Stimulated activated CD4-positive, alpha-beta T cell treated with anti-CD3 and anti-CD28 coated beads, TNF-alpha, amount 100 ng/mL, for 24 hours (primary cell): Measurements from ENCODE around the gene CHSY1.

Source experiments
- DNase-seq, 3 experiments: peaks; one replicate each; pipeline ENCODE4 v3.0.0-alpha.2; 2020; ENCODE audit warnings: low read depth in 3 of 3

The CHSY1 gene

GRCh38 chr15:101152914-101153313 lies 98.9 kb downstream of the CHSY1 start:
- no peak for DNase-seq

GRCh38 chr15:101151288-101151687 lies 100.6 kb downstream of the CHSY1 start:
- no peak for DNase-seq

- no peak for DNase-seq
Measured at GRCh38 chr15:101150723-101151040, 101.2 kb downstream of the CHSY1 start.

GRCh38 chr15:101149864-101150722 lies 101.8 kb downstream of the CHSY1 start:
- DNase-seq = no peak

- no peak for DNase-seq
Measured at GRCh38 chr15:101148881-101149664, 102.8 kb downstream of the CHSY1 start.

- DNase-seq = no peak
Measured at GRCh38 chr15:101148166-101148880, 103.5 kb downstream of the CHSY1 start.

- DNase-seq = no peak
Measured at GRCh38 chr15:101147181-101147580, 104.7 kb downstream of the CHSY1 start.

GRCh38 chr15:101146118-101146702 lies 105.6 kb downstream of the CHSY1 start:
- no peak for DNase-seq

- DNase-seq = no peak
Measured at GRCh38 chr15:101145362-101145761, 106.5 kb downstream of the CHSY1 start.

GRCh38 chr15:101143321-101143720 lies 108.5 kb downstream of the CHSY1 start:
- DNase-seq = no peak

GRCh38 chr15:101142711-101143110 lies 109.1 kb downstream of the CHSY1 start:
- no peak for DNase-seq

- no peak for DNase-seq
Measured at GRCh38 chr15:101141926-101142527, 109.8 kb downstream of the CHSY1 start.

GRCh38 chr15:101140697-101141065 lies 111.2 kb downstream of the CHSY1 start:
- no peak for DNase-seq

- DNase-seq = no peak
Measured at GRCh38 chr15:101139986-101140696, 111.7 kb downstream of the CHSY1 start.

GRCh38 chr15:101138913-101139880 lies 112.7 kb downstream of the CHSY1 start:
- no peak for DNase-seq

GRCh38 chr15:101138086-101138660 lies 113.7 kb downstream of the CHSY1 start:
- DNase-seq = no peak

- DNase-seq = no peak
Measured at GRCh38 chr15:101137312-101137940, 114.4 kb downstream of the CHSY1 start.

- DNase-seq = no peak
Measured at GRCh38 chr15:101136381-101137268, 115.2 kb downstream of the CHSY1 start.
